K562 (cell line): ENCODE data around the gene MSMO1.

Experiments used
- C11orf30 ChIP-seq: fragments of 450-650 bp; IDR thresholded peaks from 2 replicates; pipeline ENCODE4 v1.6.1; 2016; ENCODE audit warnings: low read depth, mild to moderate bottlenecking
- CREB1 ChIP-seq, 2 experiments: sonication (generic) in 1 of 2; formaldehyde crosslinking in 1 of 2; IDR thresholded peaks; 2 replicates each; pipeline versions ENCODE4 v1.6.1 to v1.8.0; 2012 to 2022; ENCODE audit warnings: inconsistent platforms in 1 of 2, mild to moderate bottlenecking in 1 of 2, missing genetic modification reagents in 1 of 2, moderate library complexity in 1 of 2
- NCOA6 ChIP-seq: fragments of 450-650 bp; IDR thresholded peaks from 2 replicates; pipeline ENCODE4 v1.6.1; 2017; ENCODE audit warnings: mild to moderate bottlenecking
- POLR2AphosphoS5 ChIP-seq: IDR thresholded peaks from 2 replicates; pipeline ENCODE4 v1.6.1; 2011; ENCODE audit warnings: mild to moderate bottlenecking, low read depth, low read length, moderate library complexity; ENCODE audit not compliant: control insufficient read depth, insufficient read depth
- RFX5 ChIP-seq: IDR thresholded peaks from 2 replicates; pipeline ENCODE4 v1.6.1; 2011; ENCODE audit warnings: low read depth, mild to moderate bottlenecking, improper control_type of control experiment, low read length
- RFX7 ChIP-seq: fragments of 250-450 bp; sonication (Bioruptor Pico); IDR thresholded peaks from 2 replicates; pipeline ENCODE4 v1.5.1; 2021; ENCODE audit warnings: mild to moderate bottlenecking
- TF ChIP-seq, protein P1 (sequence below): fragments of 250-450 bp; sonication (Bioruptor Pico); IDR thresholded peaks from 2 replicates; pipeline ENCODE4 v1.5.0; 2020; ENCODE audit warnings: mild to moderate bottlenecking, borderline replicate concordance
- TF ChIP-seq, protein P2 (sequence below), 3 experiments: IDR thresholded peaks in 2 of 3; conservative IDR thresholded peaks in 1 of 3; 2 replicates each; pipeline ENCODE4 v1.5.1; 2011 to 2012; ENCODE audit warnings: low read length in 3 of 3, mild to moderate bottlenecking in 3 of 3, control low read depth in 2 of 3, improper control_type of control experiment in 1 of 3, inconsistent platforms in 1 of 3, low read depth in 1 of 3, mixed read lengths in 1 of 3, moderate library complexity in 1 of 3; ENCODE audit not compliant: insufficient read depth in 2 of 3
- TF ChIP-seq, protein P3 (sequence below), 2 experiments: fragments of 450-650 bp in 1 of 2; sonication (generic) in 1 of 2; formaldehyde crosslinking in 1 of 2; IDR thresholded peaks; 2 replicates each; pipeline versions ENCODE4 v1.7.1 to v1.9.0; 2016 to 2022; ENCODE audit warnings: inconsistent platforms in 1 of 2, mild to moderate bottlenecking in 1 of 2, missing genetic modification reagents in 1 of 2
- TF ChIP-seq, protein P4 (sequence below): IDR thresholded peaks from 2 replicates; pipeline ENCODE4 v1.6.1; 2016; ENCODE audit warnings: missing genetic modification characterization, missing compliant biosample characterization
- TF ChIP-seq, protein P5 (sequence below): fragments of 450-650 bp; conservative IDR thresholded peaks from 2 replicates; pipeline ENCODE4 v1.6.1; 2016; ENCODE audit warnings: missing genetic modification characterization, low read depth, mild to moderate bottlenecking, control low read depth, missing compliant biosample characterization
- TF ChIP-seq, protein P6 (sequence below): sonication (generic); formaldehyde crosslinking; IDR thresholded peaks from 2 replicates; pipeline ENCODE4 v1.9.0; 2022; ENCODE audit warnings: mild to moderate bottlenecking, missing genetic modification reagents
- TF ChIP-seq, protein P7 (sequence below): fragments of 250-450 bp; sonication (Bioruptor Pico); IDR thresholded peaks from 2 replicates; pipeline ENCODE4 v1.5.0; 2021

DNA sequence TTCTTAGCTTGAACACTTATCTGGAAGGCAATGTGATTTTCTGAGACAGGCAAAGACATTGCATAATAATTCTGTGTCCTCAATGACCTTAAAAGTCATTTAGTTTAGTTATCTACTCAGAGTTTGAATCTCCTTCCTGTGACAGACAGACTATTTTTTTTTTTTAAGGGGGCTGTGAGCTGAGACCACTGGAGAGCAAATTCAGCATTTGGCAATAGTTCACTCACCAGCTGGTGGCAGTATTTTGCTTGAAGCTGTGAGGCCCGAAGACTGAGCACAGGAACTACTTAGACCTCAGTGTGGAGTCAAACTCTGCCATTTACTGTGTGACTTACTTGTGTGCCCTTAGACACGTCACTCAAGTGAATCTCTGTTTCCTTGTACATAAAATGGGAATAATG, 28.4 kb downstream of the MSMO1 start:
- TF ChIP-seq, protein P1, sequence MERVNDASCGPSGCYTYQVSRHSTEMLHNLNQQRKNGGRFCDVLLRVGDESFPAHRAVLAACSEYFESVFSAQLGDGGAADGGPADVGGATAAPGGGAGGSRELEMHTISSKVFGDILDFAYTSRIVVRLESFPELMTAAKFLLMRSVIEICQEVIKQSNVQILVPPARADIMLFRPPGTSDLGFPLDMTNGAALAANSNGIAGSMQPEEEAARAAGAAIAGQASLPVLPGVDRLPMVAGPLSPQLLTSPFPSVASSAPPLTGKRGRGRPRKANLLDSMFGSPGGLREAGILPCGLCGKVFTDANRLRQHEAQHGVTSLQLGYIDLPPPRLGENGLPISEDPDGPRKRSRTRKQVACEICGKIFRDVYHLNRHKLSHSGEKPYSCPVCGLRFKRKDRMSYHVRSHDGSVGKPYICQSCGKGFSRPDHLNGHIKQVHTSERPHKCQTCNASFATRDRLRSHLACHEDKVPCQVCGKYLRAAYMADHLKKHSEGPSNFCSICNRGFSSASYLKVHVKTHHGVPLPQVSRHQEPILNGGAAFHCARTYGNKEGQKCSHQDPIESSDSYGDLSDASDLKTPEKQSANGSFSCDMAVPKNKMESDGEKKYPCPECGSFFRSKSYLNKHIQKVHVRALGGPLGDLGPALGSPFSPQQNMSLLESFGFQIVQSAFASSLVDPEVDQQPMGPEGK: no peak
- TF ChIP-seq, protein P2, sequence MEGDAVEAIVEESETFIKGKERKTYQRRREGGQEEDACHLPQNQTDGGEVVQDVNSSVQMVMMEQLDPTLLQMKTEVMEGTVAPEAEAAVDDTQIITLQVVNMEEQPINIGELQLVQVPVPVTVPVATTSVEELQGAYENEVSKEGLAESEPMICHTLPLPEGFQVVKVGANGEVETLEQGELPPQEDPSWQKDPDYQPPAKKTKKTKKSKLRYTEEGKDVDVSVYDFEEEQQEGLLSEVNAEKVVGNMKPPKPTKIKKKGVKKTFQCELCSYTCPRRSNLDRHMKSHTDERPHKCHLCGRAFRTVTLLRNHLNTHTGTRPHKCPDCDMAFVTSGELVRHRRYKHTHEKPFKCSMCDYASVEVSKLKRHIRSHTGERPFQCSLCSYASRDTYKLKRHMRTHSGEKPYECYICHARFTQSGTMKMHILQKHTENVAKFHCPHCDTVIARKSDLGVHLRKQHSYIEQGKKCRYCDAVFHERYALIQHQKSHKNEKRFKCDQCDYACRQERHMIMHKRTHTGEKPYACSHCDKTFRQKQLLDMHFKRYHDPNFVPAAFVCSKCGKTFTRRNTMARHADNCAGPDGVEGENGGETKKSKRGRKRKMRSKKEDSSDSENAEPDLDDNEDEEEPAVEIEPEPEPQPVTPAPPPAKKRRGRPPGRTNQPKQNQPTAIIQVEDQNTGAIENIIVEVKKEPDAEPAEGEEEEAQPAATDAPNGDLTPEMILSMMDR (IDR thresholded peaks at IDR 0.05 in 2 of 3, conservative IDR thresholded peaks at IDR 0.05 in 1 of 3; ENCODE audit: insufficient read depth in 2 of 3, low read depth in 1 of 3, low read length in 3 of 3): peak; percentile 37 to 46 (median 42); a peak in 5 of 6 replicates
- TF ChIP-seq CREB1 (IDR thresholded peaks at IDR 0.05) (no peak), CREB1 (CRISPR knock-in tag; IDR thresholded peaks at IDR 0.05) (no peak), RFX7 (CRISPR knock-in tag) (no peak), NCOA6 (no peak), C11orf30 (no peak), RFX5 (no peak), POLR2AphosphoS5 (no peak)
- TF ChIP-seq, protein P3, sequence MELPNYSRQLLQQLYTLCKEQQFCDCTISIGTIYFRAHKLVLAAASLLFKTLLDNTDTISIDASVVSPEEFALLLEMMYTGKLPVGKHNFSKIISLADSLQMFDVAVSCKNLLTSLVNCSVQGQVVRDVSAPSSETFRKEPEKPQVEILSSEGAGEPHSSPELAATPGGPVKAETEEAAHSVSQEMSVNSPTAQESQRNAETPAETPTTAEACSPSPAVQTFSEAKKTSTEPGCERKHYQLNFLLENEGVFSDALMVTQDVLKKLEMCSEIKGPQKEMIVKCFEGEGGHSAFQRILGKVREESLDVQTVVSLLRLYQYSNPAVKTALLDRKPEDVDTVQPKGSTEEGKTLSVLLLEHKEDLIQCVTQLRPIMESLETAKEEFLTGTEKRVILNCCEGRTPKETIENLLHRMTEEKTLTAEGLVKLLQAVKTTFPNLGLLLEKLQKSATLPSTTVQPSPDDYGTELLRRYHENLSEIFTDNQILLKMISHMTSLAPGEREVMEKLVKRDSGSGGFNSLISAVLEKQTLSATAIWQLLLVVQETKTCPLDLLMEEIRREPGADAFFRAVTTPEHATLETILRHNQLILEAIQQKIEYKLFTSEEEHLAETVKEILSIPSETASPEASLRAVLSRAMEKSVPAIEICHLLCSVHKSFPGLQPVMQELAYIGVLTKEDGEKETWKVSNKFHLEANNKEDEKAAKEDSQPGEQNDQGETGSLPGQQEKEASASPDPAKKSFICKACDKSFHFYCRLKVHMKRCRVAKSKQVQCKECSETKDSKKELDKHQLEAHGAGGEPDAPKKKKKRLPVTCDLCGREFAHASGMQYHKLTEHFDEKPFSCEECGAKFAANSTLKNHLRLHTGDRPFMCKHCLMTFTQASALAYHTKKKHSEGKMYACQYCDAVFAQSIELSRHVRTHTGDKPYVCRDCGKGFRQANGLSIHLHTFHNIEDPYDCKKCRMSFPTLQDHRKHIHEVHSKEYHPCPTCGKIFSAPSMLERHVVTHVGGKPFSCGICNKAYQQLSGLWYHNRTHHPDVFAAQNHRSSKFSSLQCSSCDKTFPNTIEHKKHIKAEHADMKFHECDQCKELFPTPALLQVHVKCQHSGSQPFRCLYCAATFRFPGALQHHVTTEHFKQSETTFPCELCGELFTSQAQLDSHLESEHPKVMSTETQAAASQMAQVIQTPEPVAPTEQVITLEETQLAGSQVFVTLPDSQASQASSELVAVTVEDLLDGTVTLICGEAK (IDR thresholded peaks at IDR 0.05): no peak
- TF ChIP-seq, protein P3 (CRISPR knock-in tag; IDR thresholded peaks at IDR 0.05): no peak
- TF ChIP-seq, protein P4, sequence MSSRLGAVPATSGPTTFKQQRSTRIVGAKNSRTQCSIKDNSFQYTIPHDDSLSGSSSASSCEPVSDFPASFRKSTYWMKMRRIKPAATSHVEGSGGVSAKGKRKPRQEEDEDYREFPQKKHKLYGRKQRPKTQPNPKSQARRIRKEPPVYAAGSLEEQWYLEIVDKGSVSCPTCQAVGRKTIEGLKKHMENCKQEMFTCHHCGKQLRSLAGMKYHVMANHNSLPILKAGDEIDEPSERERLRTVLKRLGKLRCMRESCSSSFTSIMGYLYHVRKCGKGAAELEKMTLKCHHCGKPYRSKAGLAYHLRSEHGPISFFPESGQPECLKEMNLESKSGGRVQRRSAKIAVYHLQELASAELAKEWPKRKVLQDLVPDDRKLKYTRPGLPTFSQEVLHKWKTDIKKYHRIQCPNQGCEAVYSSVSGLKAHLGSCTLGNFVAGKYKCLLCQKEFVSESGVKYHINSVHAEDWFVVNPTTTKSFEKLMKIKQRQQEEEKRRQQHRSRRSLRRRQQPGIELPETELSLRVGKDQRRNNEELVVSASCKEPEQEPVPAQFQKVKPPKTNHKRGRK (tag): no peak
- TF ChIP-seq, protein P5, sequence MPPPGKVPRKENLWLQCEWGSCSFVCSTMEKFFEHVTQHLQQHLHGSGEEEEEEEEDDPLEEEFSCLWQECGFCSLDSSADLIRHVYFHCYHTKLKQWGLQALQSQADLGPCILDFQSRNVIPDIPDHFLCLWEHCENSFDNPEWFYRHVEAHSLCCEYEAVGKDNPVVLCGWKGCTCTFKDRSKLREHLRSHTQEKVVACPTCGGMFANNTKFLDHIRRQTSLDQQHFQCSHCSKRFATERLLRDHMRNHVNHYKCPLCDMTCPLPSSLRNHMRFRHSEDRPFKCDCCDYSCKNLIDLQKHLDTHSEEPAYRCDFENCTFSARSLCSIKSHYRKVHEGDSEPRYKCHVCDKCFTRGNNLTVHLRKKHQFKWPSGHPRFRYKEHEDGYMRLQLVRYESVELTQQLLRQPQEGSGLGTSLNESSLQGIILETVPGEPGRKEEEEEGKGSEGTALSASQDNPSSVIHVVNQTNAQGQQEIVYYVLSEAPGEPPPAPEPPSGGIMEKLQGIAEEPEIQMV (tag): no peak
- TF ChIP-seq, protein P6, sequence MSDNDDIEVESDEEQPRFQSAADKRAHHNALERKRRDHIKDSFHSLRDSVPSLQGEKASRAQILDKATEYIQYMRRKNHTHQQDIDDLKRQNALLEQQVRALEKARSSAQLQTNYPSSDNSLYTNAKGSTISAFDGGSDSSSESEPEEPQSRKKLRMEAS: no peak
- TF ChIP-seq, protein P7, sequence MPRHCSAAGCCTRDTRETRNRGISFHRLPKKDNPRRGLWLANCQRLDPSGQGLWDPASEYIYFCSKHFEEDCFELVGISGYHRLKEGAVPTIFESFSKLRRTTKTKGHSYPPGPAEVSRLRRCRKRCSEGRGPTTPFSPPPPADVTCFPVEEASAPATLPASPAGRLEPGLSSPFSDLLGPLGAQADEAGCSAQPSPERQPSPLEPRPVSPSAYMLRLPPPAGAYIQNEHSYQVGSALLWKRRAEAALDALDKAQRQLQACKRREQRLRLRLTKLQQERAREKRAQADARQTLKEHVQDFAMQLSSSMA (CRISPR knock-in tag): no peak
